ENCODE measurements around the gene PLEKHO1.
A peak's percentile ranks its signal among the peaks of the same experiment; 100 is the strongest.
"Not testable (repeated sequence)": the region's sequence is repeated elsewhere in the genome, so short reads cannot be mapped to it uniquely, and the experiment has no call there.

PLEKHO1 gene, protein sequence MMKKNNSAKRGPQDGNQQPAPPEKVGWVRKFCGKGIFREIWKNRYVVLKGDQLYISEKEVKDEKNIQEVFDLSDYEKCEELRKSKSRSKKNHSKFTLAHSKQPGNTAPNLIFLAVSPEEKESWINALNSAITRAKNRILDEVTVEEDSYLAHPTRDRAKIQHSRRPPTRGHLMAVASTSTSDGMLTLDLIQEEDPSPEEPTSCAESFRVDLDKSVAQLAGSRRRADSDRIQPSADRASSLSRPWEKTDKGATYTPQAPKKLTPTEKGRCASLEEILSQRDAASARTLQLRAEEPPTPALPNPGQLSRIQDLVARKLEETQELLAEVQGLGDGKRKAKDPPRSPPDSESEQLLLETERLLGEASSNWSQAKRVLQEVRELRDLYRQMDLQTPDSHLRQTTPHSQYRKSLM

GRCh38 chr1:150149271-150150132 lies at the start of gene PLEKHO1:
Gene PLEKHO1, plus strand, starts transcription at chr1:150149916. Its CDS starts 342 bp downstream, at chr1:150150258.
- DNase-seq = peak; percentile 91

DNA sequence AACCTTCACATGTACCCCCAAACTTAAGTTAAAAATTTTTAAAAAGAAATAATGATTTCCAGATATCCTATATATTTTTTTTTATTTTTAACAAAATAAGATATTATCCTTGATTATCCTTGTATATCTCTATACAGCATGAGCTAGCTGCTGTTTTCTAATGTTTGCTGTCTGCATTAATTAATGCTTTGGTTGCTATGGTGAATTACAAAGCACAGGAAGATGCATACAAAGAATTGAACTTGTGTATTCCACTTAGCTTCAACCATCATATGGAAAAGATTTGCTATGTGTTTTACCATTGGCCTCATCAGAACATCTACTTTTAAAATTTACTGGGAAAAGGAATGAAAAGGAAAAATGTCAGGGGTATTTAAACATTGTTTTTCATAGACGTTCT lies 46.7 kb upstream of the PLEKHO1 start:
- no peak for DNase-seq

DNA sequence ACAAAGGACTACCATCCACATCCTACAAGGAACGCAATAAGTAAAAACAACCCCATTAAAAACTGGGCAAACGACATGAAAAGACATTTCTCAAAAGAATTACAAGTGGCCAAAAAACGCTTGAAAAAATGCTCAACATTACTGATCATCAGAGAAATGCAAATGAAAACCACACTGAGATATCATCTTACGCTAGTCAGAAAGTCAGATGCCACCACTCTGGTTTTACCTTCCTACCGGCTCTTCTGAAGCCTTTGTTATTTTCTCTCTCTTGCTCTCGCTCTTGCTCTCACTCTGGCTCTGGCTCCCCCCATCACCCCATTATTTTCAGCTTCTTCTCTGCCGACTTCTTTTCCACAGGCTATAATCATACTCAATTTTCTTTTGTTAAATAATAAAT lies 43.4 kb upstream of the PLEKHO1 start:
- no peak for DNase-seq

DNA sequence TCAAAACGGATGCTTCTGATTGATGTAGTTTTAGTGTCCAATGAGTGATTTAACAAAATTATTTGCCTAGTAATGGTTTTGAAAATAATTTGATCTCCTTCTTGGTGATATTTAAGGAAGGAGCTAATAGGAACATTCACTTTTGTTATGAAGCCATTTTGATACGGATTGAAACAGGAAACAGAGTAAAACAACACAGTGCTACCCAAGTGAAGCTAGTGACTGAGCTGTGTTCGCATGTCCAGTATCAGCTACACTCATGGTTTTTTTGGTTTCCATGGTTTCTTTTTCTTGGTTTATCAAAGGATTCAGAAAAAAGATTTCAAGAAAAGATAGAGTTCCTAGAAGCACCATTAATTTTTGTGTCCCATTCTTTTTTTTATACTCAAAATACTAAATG lies 40.1 kb upstream of the PLEKHO1 start:
- DNase-seq = no peak

- DNase-seq = no peak
These were observed 39.6 kb upstream of the PLEKHO1 start for GRCh38 chr1:150110116-150110515.

GRCh38 chr1:150111670-150112069 lies 38.0 kb upstream of the PLEKHO1 start:
- DNase-seq = no peak

- DNase-seq = no peak
These were observed 34.6 kb upstream of the PLEKHO1 start for GRCh38 chr1:150115121-150115520.

DNA sequence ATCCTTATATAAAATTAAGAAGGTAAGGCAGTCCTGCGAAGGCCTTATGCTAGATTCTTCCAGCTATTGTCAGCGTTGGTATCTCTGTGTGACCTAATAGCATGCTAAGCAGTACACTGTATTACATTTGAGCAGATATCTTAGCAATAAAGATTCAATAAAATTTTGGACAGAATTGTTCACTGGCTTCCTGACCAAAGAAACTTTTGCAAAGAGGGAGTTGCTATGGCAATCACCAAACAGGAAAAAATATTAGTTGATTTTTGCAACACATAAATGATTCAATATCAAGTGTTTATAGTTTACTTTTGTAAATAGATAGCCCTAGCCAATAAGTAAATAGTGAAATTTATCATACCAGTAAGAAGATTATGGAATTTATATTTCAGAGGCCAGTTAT lies 31.0 kb upstream of the PLEKHO1 start:
- DNase-seq = no peak

DNA sequence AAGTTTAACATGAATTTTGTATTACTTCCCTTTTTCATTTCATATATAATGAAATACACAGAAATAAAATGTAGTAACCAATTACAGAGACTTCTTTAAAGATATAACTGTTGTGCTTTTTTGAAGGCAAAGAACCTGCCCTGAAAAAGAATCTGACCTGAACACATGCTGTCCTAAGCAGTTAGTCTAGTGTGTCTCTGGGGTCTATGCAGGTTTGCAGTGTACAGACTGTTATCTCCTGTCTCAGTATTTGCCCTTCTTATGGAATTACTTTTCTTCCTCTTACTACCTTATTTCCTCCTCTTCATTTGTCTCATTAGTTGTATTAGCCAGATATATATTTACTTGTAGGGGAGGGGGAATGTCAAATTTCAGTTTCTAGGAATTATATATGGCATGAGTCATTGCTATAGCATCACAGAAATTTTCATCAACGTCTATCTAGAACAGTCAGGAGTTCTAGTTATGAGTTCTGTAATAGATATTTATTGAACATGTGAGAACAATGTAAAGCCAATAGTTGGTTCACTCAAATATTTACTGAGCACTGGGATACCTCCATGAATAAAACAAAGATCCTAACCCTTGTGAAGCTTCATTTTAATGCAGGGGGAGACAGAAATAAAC lies 28.4 kb upstream of the PLEKHO1 start:
- DNase-seq = no peak

DNA sequence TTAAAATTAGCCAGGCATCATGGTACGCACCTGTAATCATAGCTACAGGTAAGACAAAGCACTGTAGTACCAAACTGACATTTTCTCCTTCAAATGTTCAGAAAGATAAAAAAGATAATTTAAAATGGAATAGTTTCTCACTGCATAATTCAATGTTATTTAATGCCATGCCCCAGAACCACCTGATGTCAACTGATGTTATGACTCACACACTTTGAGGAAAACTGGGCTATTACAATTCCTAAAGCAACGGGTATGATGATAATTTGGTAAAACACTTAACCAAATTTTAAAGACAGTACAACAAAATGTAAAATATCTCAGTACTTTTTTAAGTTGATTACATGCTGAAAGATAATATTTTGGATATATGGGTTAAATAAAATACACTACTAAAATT lies 22.9 kb upstream of the PLEKHO1 start:
- DNase-seq = no peak

GRCh38 chr1:150127464-150127863 lies 22.3 kb upstream of the PLEKHO1 start:
- no peak for DNase-seq

GRCh38 chr1:150127868-150128267 lies 21.8 kb upstream of the PLEKHO1 start:
- DNase-seq = no peak

DNA sequence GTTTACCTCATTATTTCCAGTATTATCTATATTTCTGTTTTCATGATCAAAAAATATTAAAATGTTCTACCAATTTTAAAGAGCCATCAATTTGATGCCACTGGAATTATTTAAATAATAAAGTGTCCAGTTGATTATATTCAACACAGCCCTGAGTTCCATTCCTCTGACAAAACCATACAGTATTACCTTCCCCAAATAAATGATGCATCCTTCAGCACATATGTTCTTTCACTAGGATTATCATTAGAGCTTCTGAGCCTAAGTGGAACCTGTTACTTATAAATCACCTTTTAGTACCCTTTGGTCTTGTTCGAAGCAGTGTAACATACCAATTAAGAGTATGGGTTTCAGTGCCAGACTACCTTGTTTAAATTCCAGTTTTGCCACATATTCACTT lies 17.3 kb upstream of the PLEKHO1 start:
- DNase-seq = no peak

DNA sequence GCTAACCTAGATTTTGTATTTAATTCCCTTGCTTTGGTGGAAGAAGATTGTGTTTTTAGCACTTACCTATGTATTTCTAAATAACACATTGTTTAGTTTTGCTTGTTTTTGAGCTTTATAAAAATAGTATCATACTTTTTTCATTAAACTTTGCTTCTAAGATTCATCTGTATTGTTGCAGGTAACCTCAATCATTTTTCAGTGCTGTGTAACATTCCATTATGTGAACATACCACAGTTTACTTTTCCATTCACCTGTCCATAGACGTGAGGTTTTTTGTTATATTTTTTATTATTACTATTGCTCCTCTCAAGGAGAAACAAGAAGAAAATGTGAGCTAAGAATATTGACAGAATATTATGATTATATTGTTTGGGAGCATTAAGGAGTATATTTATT lies 15.2 kb upstream of the PLEKHO1 start:
- no peak for DNase-seq

- not testable (repeated sequence) for DNase-seq
These were observed 14.3 kb upstream of the PLEKHO1 start for GRCh38 chr1:150135400-150135799.

- DNase-seq = no peak
These were observed 11.7 kb upstream of the PLEKHO1 start for GRCh38 chr1:150138044-150138443.

GRCh38 chr1:150141452-150141851 lies 8.3 kb upstream of the PLEKHO1 start:
- DNase-seq = no peak

GRCh38 chr1:150142083-150142482 lies 7.6 kb upstream of the PLEKHO1 start:
- DNase-seq = no peak

DNA sequence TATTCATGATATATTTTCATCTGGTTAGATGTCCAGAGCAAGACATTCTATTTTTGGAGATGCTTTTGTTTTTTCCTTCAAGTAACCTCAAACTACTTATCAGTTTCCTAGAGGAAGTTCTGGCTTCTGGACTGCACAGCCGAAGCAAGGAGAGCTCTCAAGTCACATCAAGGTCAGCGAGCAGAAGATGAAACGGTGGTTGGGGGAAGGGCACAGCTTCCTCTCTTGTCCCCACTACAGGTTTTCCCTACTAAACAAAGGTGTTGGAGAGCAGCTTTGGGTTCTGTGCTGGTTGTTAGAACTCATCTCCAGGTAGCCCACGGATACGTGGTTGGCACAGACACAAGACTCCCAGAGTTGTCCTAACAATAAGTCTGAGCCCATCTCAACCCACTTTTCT lies 5.1 kb upstream of the PLEKHO1 start:
- DNase-seq = no peak

DNA sequence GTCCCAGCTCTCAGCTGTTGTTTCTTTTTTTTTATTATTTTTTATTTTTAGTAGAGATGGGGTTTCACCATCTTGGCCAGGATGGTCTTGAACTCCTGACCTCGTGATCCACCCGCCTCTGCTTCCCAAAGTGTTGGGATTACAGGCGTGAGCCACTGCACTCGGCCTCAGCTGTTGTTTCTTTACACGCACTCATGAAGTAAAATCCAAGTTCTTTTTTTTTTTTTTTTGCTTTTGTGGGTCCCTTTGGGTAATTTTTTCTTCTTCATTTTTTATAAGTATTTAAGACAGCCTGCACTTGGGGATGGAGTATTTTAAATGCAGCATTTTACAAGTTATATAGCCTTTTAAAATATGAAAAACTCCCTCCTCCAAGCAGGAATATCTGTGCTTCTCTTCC lies 3.7 kb upstream of the PLEKHO1 start:
- not testable (repeated sequence) for DNase-seq

DNA sequence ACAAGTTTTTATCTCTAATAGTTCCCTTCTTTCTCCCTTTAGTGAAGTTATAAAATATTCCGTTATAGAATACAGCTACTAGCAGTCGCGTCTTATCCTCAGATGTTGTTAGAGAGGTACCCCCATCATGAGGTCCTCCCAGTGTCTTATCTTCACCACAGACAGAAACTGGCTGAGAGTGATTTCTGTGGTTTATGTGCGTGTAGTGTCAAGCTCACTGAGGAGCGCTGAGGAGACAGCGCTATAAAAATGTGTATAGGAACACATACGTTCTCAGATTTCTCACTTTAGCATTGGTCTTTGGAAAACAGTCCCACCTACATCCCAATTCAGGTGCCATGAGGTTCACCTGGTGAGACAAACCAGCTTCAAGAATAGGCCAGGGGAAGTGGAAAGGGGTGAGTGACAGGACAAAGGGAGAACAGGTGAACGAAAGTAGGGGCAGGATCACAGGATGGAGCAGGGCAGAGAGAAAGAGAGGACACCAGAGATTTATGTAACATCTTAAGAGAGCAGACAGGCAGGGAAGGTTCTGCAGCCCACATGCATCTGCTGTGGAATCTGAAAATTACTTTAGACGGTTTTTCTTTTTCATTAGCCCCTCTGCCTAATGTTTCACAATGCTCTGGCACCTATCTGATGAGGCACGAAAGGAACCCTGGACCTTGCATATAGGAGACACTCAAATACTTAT lies 2.7 kb upstream of the PLEKHO1 start:
- peak; percentile 54 for DNase-seq

- DNase-seq = peak; percentile 59
These were observed 862 bp upstream of the PLEKHO1 start for GRCh38 chr1:150148837-150149270.
